ENCODE measurements around the gene KRTAP13-2. TPM values are rescaled to one million over a fixed set of nuclear protein-coding genes. Genes with fewer than 3 reads are reported as not detected.

The KRTAP13-2 gene
- polyA plus RNA-seq, 1 donor from 2014 or later = not detected

DNA sequence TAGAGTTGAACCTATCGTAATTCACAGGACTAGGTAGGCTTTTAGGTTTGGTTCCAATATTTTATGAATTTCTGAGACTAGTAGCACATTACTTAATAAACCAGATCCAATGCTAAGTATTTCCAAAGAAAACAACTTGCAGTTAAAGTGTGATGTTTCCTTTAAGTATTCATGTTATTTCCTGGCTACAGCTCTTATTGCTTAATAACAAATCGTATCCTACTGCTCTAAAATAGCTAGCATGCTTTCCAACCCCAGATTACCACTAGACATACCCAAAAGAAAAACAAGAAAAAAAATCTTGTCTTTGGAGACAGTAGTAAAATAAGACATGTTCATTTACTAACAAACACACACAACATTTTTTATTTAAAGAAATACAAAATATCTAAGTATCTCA, 35.5 kb downstream of the KRTAP13-2 start:
- Histone ChIP-seq H3K27me3 (ENCODE audit: insufficient read depth, low read depth, low read length) (no peaks in the 10 kb centered on the region), H3K79me2 (replicated peaks; ENCODE audit: insufficient read depth, low read length) (no peaks in the 10 kb centered on the region), H3K27ac (ENCODE audit: low read length) (no peak overlapping the region), H3K9me2 (ENCODE audit: insufficient read depth, low read length) (no peaks in the 10 kb centered on the region), H3K4me2 (ENCODE audit: low read length) (no peak overlapping the region), H3K36me3 (ENCODE audit: insufficient read depth, low read length) (no peaks in the 10 kb centered on the region), H4K20me1 (ENCODE audit: insufficient read depth) (no peaks in the 10 kb centered on the region), H2AFZ (ENCODE audit: low read depth, low read length) (no peak overlapping the region), H3K9me3 (ENCODE audit: low read length) (no peaks in the 10 kb centered on the region), H3K4me3 (ENCODE audit: low read length) (no peak overlapping the region), H3K9ac (ENCODE audit: low read length) (no peak overlapping the region), H3F3A (ENCODE audit: insufficient read depth, low read length, poor library complexity, severe bottlenecking) (no peaks in the 10 kb centered on the region)
- no peak for TF ChIP-seq CTCF (IDR thresholded peaks at IDR 0.05; ENCODE audit: poor library complexity, severe bottlenecking)
- no peak for TF ChIP-seq POLR2AphosphoS5 (IDR thresholded peaks at IDR 0.05)
- TF ChIP-seq EZH2 (IDR thresholded peaks at IDR 0.05; ENCODE audit: borderline replicate concordance, insufficient read depth, low read length, poor library complexity, severe bottlenecking) = no peak
- TF ChIP-seq EP300 (conservative IDR thresholded peaks at IDR 0.05; ENCODE audit: poor library complexity, severe bottlenecking) = no peak
- TF ChIP-seq, protein P1, sequence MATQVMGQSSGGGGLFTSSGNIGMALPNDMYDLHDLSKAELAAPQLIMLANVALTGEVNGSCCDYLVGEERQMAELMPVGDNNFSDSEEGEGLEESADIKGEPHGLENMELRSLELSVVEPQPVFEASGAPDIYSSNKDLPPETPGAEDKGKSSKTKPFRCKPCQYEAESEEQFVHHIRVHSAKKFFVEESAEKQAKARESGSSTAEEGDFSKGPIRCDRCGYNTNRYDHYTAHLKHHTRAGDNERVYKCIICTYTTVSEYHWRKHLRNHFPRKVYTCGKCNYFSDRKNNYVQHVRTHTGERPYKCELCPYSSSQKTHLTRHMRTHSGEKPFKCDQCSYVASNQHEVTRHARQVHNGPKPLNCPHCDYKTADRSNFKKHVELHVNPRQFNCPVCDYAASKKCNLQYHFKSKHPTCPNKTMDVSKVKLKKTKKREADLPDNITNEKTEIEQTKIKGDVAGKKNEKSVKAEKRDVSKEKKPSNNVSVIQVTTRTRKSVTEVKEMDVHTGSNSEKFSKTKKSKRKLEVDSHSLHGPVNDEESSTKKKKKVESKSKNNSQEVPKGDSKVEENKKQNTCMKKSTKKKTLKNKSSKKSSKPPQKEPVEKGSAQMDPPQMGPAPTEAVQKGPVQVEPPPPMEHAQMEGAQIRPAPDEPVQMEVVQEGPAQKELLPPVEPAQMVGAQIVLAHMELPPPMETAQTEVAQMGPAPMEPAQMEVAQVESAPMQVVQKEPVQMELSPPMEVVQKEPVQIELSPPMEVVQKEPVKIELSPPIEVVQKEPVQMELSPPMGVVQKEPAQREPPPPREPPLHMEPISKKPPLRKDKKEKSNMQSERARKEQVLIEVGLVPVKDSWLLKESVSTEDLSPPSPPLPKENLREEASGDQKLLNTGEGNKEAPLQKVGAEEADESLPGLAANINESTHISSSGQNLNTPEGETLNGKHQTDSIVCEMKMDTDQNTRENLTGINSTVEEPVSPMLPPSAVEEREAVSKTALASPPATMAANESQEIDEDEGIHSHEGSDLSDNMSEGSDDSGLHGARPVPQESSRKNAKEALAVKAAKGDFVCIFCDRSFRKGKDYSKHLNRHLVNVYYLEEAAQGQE (IDR thresholded peaks at IDR 0.05; ENCODE audit: borderline replicate concordance) = no peak

DNA sequence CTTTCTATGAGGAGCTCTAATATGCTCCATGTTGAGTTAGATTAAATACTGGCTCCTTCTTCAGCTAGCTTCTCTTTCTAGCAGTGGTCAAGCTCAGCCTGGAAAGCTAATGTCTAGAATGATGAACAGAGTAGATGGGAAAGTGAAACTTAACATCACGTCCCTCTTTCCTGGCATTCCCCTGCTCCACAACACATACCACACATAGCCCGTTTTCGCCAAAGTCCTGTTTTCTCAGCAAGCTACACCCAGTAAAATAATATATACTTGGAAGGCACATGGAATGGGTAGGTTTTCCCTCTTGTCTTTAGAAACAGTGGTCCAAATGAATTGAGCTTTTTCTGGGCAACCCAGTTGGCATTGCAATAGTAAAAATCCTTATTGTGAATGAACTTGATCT, 38.3 kb downstream of the KRTAP13-2 start:
- Histone ChIP-seq H3K27ac (ENCODE audit: low read length) (no peak overlapping the region), H3K9me2 (ENCODE audit: insufficient read depth, low read length) (no peaks in the 10 kb centered on the region), H3K36me3 (ENCODE audit: insufficient read depth, low read length) (no peaks in the 10 kb centered on the region), H3K4me2 (ENCODE audit: low read length) (no peak overlapping the region), H4K20me1 (ENCODE audit: insufficient read depth) (no peaks in the 10 kb centered on the region), H3K9ac (ENCODE audit: low read length) (no peak overlapping the region), H3K27me3 (ENCODE audit: insufficient read depth, low read depth, low read length) (no peaks in the 10 kb centered on the region), H3K79me2 (replicated peaks; ENCODE audit: insufficient read depth, low read length) (no peaks in the 10 kb centered on the region), H3K4me3 (ENCODE audit: low read length) (no peak overlapping the region), H3F3A (ENCODE audit: insufficient read depth, low read length, poor library complexity, severe bottlenecking) (no peaks in the 10 kb centered on the region), H3K9me3 (ENCODE audit: low read length) (no peaks in the 10 kb centered on the region), H2AFZ (ENCODE audit: low read depth, low read length) (no peak overlapping the region)
- TF ChIP-seq EZH2 (IDR thresholded peaks at IDR 0.05; ENCODE audit: borderline replicate concordance, insufficient read depth, low read length, poor library complexity, severe bottlenecking) (no peak), EP300 (conservative IDR thresholded peaks at IDR 0.05; ENCODE audit: poor library complexity, severe bottlenecking) (no peak), MXI1 (conservative IDR thresholded peaks at IDR 0.05; ENCODE audit: poor library complexity, severe bottlenecking) (no peak), CTCF (IDR thresholded peaks at IDR 0.05; ENCODE audit: poor library complexity, severe bottlenecking) (no peak), SMC3 (conservative IDR thresholded peaks at IDR 0.05; ENCODE audit: poor library complexity) (no peak), TAF1 (IDR thresholded peaks at IDR 0.05; ENCODE audit: low read depth) (no peak), POLR2AphosphoS5 (IDR thresholded peaks at IDR 0.05) (no peak), RAD21 (conservative IDR thresholded peaks at IDR 0.05) (no peak)
- TF ChIP-seq, protein P1 (IDR thresholded peaks at IDR 0.05; ENCODE audit: borderline replicate concordance) = no peak
